Astrocyte of the cerebellum (primary cell): ENCODE measurements around the gene PDE3B.
"Not testable (repeated sequence)": the region's sequence is repeated elsewhere in the genome, so short reads cannot be mapped to it uniquely, and the experiment has no call there.

Experiments
- DNase-seq: peaks from one replicate; pipeline ENCODE4 v3.0.0-alpha.2; 2011; ENCODE audit warnings: low read depth
- H3K4me3 ChIP-seq: 2 replicates; pipeline ENCODE4 v1.5.1; 2011; ENCODE audit warnings: mild to moderate bottlenecking, low read depth, low read length, moderate library complexity
- CTCF ChIP-seq: IDR thresholded peaks from 2 replicates; pipeline ENCODE4 v1.5.1; 2012; ENCODE audit warnings: low read length, low read depth, moderate library complexity, mild to moderate bottlenecking; ENCODE audit errors: missing control alignments
- in situ Hi-C: cut with HindIII; loops from 2 replicates; pipeline ENCODE4 v1.10.0; 2017; ENCODE audit warnings: low sequenced_read_pairs

Gene PDE3B

GRCh38 chr11:14626650-14627049, 17.0 kb upstream of the PDE3B start:
- no peak for TF ChIP-seq CTCF
- no peak for DNase-seq
- H3K4me3 ChIP-seq = no peak overlapping the region
- in situ Hi-C loops = no loop called here

- in situ Hi-C loops, DNase-seq, H3K4me3 ChIP-seq: not testable (repeated sequence)
Observed at GRCh38 chr11:14633506-14634224, 9.9 kb upstream of the PDE3B start.

- no peak for TF ChIP-seq CTCF
- DNase-seq = no peak
- in situ Hi-C loops = no loop called here
- no peak overlapping the region for H3K4me3 ChIP-seq
Observed at GRCh38 chr11:14634813-14635212, 8.8 kb upstream of the PDE3B start.

GRCh38 chr11:14635546-14635945, 8.1 kb upstream of the PDE3B start:
- no peak for DNase-seq
- TF ChIP-seq CTCF = no peak
- in situ Hi-C loops = no loop called here
- no peak overlapping the region for H3K4me3 ChIP-seq

GRCh38 chr11:14636119-14636518, 7.5 kb upstream of the PDE3B start:
- no peak overlapping the region for H3K4me3 ChIP-seq
- DNase-seq = no peak
- in situ Hi-C loops = no loop called here
- no peak for TF ChIP-seq CTCF

GRCh38 chr11:14637868-14638409, 5.7 kb upstream of the PDE3B start:
- no peak for DNase-seq
- no peak overlapping the region for H3K4me3 ChIP-seq
- in situ Hi-C loops = no loop called here
- no peak for TF ChIP-seq CTCF

GRCh38 chr11:14638561-14638960, 5.0 kb upstream of the PDE3B start:
- H3K4me3 ChIP-seq = no peak overlapping the region
- no peak for DNase-seq
- in situ Hi-C loops = no loop called here
- no peak for TF ChIP-seq CTCF
